HCT116 (cell line): ENCODE results near the gene DHX36. TPM values are rescaled to one million over a fixed set of nuclear protein-coding genes. Genes with fewer than 3 reads are reported as not detected.

Experiments used
- ATAC-seq: fragments of 200-7000 bp; cut with Tn5 transposase; 2 replicates; pipeline ENCODE4 v1.9.1; 2020; ENCODE audit warnings: mild to moderate bottlenecking, moderate library complexity
- BruUV-seq: library from RNA; stranded (reverse); fragments of 400-500 nt; replicated peaks from 2 replicates; lab custom pipeline; 2021; lab: Mats Ljungman, UMichigan
- CTCF ChIA-PET: fragments of 300-600 bp; sonication (Branson Sonifier 250); formaldehyde crosslinking; loops from one replicate; lab custom pipeline; 2021; ENCODE audit warnings: antibody characterized with exemption; lab: Charles Lee
- POLR2A ChIA-PET: fragments of 300-600, 350-600 bp; sonication (Branson Sonifier 250); formaldehyde crosslinking; loops from one replicate; lab custom pipeline; 2021; ENCODE audit warnings: antibody characterized with exemption; lab: Charles Lee
- RAD21 ChIA-PET, 2 experiments: fragments of 300-600 bp; sonication (Branson Sonifier 250); formaldehyde crosslinking; loops; one replicate each; lab custom pipeline; 2023; ENCODE audit warnings: low total read pairs in 2 of 2; ENCODE audit not compliant: uncharacterized antibody in 2 of 2, unreplicated experiment in 2 of 2, low non-redundant PET in 1 of 2; lab: Charles Lee
- DNase-seq: peaks from one replicate; pipeline ENCODE4 v3.0.0-alpha.2; 2010; ENCODE audit warnings: low read depth, low spot score
- H2AFZ ChIP-seq: fragments of 200-600 bp; shearing (Covaris generic), sonication (generic); 2 replicates; pipeline ENCODE4 v1.6.1; 2017; ENCODE audit warnings: low read depth, mixed run types, mixed read lengths, antibody characterized with exemption, low read length; ENCODE audit not compliant: poor library complexity, severe bottlenecking
- H3K27ac ChIP-seq: 2 replicates; pipeline ENCODE4 v1.5.1; 2012; ENCODE audit warnings: low read depth, low read length
- H3K27me3 ChIP-seq: fragments of 200-600 bp; sonication (generic); 2 replicates; pipeline ENCODE4 v1.6.1; 2016; ENCODE audit warnings: mixed run types, low read length, mixed read lengths; ENCODE audit not compliant: insufficient read depth
- H3K36me3 ChIP-seq, 2 experiments: fragments of 200-500 bp in 1 of 2; fragments of 200-600 bp in 1 of 2; sonication (Bioruptor generic) in 1 of 2; sonication (generic) in 1 of 2; 2 replicates each; pipeline versions ENCODE4 v1.5.1 to v1.6.1; 2014 to 2016; ENCODE audit warnings: low read length in 2 of 2, inconsistent platforms in 1 of 2, mixed read lengths in 1 of 2, mixed run types in 1 of 2; ENCODE audit not compliant: insufficient read depth in 2 of 2, control insufficient read depth in 1 of 2
- H3K4me1 ChIP-seq, 2 experiments: fragments of 200-600 bp in 1 of 2; sonication (generic) in 1 of 2; 2 replicates each; pipeline versions ENCODE4 v1.5.1 to v1.6.1; 2012 to 2017; ENCODE audit warnings: low read length in 2 of 2, inconsistent platforms in 1 of 2, mild to moderate bottlenecking in 1 of 2, mixed read lengths in 1 of 2, mixed run types in 1 of 2, moderate library complexity in 1 of 2; ENCODE audit not compliant: insufficient read depth in 2 of 2, control insufficient read depth in 1 of 2
- H3K4me2 ChIP-seq: fragments of 200-600 bp; sonication (generic); 2 replicates; pipeline ENCODE4 v1.6.1; 2017; ENCODE audit warnings: mixed run types, low read length, mixed read lengths
- H3K4me3 ChIP-seq, 2 experiments: fragments of 200-600 bp in 1 of 2; sonication (generic) in 1 of 2; replicated peaks in 1 of 2; 2 replicates each; pipeline ENCODE4 v1.5.1; 2011 to 2016; ENCODE audit warnings: low read length in 2 of 2, control low read depth in 1 of 2, low read depth in 1 of 2, mild to moderate bottlenecking in 1 of 2, mixed read lengths in 1 of 2, mixed run types in 1 of 2
- H3K79me2 ChIP-seq: fragments of 200-600 bp; sonication (generic); 2 replicates; pipeline ENCODE4 v1.6.1; 2017; ENCODE audit warnings: mild to moderate bottlenecking, mixed run types, low read length, moderate library complexity, mixed read lengths; ENCODE audit not compliant: insufficient read depth
- H3K9ac ChIP-seq: fragments of 200-600 bp; sonication (generic); 2 replicates; pipeline ENCODE4 v1.6.1; 2016; ENCODE audit warnings: low read length, mixed read lengths
- H3K9me2 ChIP-seq: fragments of 200-600 bp; sonication (generic), shearing (Covaris generic); 2 replicates; pipeline ENCODE4 v1.6.1; 2017; ENCODE audit warnings: mixed run types, mild to moderate bottlenecking, moderate library complexity; ENCODE audit not compliant: insufficient read depth
- H3K9me3 ChIP-seq, 2 experiments: fragments of 200-500 bp in 1 of 2; fragments of 200-600 bp in 1 of 2; sonication (Bioruptor generic) in 1 of 2; sonication (generic) in 1 of 2; 2 replicates each; pipeline ENCODE4 v1.6.1; 2014 to 2017; ENCODE audit warnings: low read length in 2 of 2, mixed read lengths in 2 of 2, inconsistent platforms in 1 of 2, low read depth in 1 of 2, mild to moderate bottlenecking in 1 of 2, mixed run types in 1 of 2, moderate library complexity in 1 of 2; ENCODE audit not compliant: control insufficient read depth in 1 of 2, insufficient read depth in 1 of 2
- H4K20me1 ChIP-seq: fragments of 200-600 bp; sonication (generic), shearing (Covaris generic); 2 replicates; pipeline ENCODE4 v1.6.1; 2017; ENCODE audit warnings: mixed run types, mild to moderate bottlenecking, moderate library complexity; ENCODE audit not compliant: insufficient read depth
- CEBPB ChIP-seq: IDR thresholded peaks from 2 replicates; pipeline ENCODE4 v1.6.1; 2012; ENCODE audit warnings: low read depth
- CTCF ChIP-seq, 3 experiments: fragments of 200-600 bp in 1 of 3; sonication (generic) in 1 of 3; IDR thresholded peaks in 2 of 3; conservative IDR thresholded peaks in 1 of 3; 2 replicates each; pipeline ENCODE4 v1.5.1; 2012 to 2017; ENCODE audit warnings: low read depth in 2 of 3, low read length in 2 of 3, antibody characterized with exemption in 1 of 3, borderline replicate concordance in 1 of 3, control low read depth in 1 of 3, mild to moderate bottlenecking in 1 of 3, mixed read lengths in 1 of 3, mixed run types in 1 of 3, moderate library complexity in 1 of 3; ENCODE audit not compliant: insufficient read depth in 1 of 3
- EGR1 ChIP-seq: IDR thresholded peaks from 2 replicates; pipeline ENCODE4 v1.6.1; 2012; ENCODE audit warnings: low read depth
- ELF1 ChIP-seq: IDR thresholded peaks from 2 replicates; pipeline ENCODE4 v1.6.1; 2012; ENCODE audit warnings: low read depth, borderline replicate concordance
- EZH2phosphoT487 ChIP-seq: fragments of 200-600 bp; IDR thresholded peaks from 2 replicates; pipeline ENCODE4 v1.6.1; 2018; ENCODE audit warnings: antibody characterized with exemption, borderline replicate concordance
- FOSL1 ChIP-seq: IDR thresholded peaks from 2 replicates; pipeline ENCODE4 v1.6.1; 2012; ENCODE audit warnings: low read depth
- JUND ChIP-seq: IDR thresholded peaks from 2 replicates; pipeline ENCODE4 v1.6.1; 2012
- MAX ChIP-seq: IDR thresholded peaks from 2 replicates; pipeline ENCODE4 v1.6.1; 2012
- POLR2AphosphoS5 ChIP-seq: IDR thresholded peaks from 2 replicates; pipeline ENCODE4 v1.6.1; 2011; ENCODE audit warnings: mild to moderate bottlenecking, low read depth, low read length, moderate library complexity
- RAD21 ChIP-seq: IDR thresholded peaks from 2 replicates; pipeline ENCODE4 v1.6.1; 2012; ENCODE audit warnings: low read depth, mild to moderate bottlenecking
- REST ChIP-seq: IDR thresholded peaks from 2 replicates; pipeline ENCODE4 v1.6.1; 2012; ENCODE audit warnings: low read depth
- SIN3A ChIP-seq: IDR thresholded peaks from 2 replicates; pipeline ENCODE4 v1.6.1; 2012; ENCODE audit warnings: low read depth
- SP1 ChIP-seq: IDR thresholded peaks from 2 replicates; pipeline ENCODE4 v1.6.1; 2012; ENCODE audit warnings: low read depth
- YY1 ChIP-seq: IDR thresholded peaks from 2 replicates; pipeline ENCODE4 v1.6.1; 2011; ENCODE audit warnings: low read length, low read depth, moderate library complexity, mild to moderate bottlenecking; ENCODE audit not compliant: insufficient replicate concordance; ENCODE audit errors: extremely low read depth
- ZNF274 ChIP-seq: fragments of 200-500 bp; sonication (Bioruptor generic); IDR thresholded peaks from 2 replicates; pipeline ENCODE4 v1.6.1; 2014; ENCODE audit warnings: mild to moderate bottlenecking, low read depth, low read length, inconsistent platforms
- intact Hi-C: fragments of 100-400 bp; cut with micrococcal nuclease; formaldehyde crosslinking; loops from 2 replicates; pipeline ENCODE4 v1.10.0; 2022
- total RNA-seq: library from RNA; stranded (reverse); gene quantifications from one replicate; pipeline ENCODE4 v1.2.1, GENCODE V29; 2021; ENCODE audit not compliant: unreplicated experiment

The DHX36 gene
- total RNA-seq, 1 experiment from 2014 or later = 49.9 TPM

GRCh38 chr3:154307363-154307762 lies 16.9 kb downstream of the DHX36 start:
- H3K9ac ChIP-seq = no peak overlapping the region
- BruUV-seq = no TSS peak
- H2AFZ ChIP-seq = no peak overlapping the region
- no peak overlapping the region for H3K4me3 ChIP-seq
- peaks cover 12% of the 10 kb centered on the region for H4K20me1 ChIP-seq
- no peaks in the 10 kb centered on the region for H3K4me1 ChIP-seq
- no peak for ATAC-seq
- TF ChIP-seq SIN3A = no peak
- TF ChIP-seq YY1 = no peak
- no peak for TF ChIP-seq ZNF274
- no peak for TF ChIP-seq CTCF (IDR thresholded peaks at IDR 0.05 in 2 of 3, conservative IDR thresholded peaks at IDR 0.05 in 1 of 3; ENCODE audit: borderline replicate concordance in 1 of 3, insufficient read depth in 1 of 3, low read depth in 2 of 3, low read length in 2 of 3)
- TF ChIP-seq EGR1 = no peak
- H3K4me2 ChIP-seq = no peak overlapping the region
- H3K27me3 ChIP-seq = no peaks in the 10 kb centered on the region
- no peaks in the 10 kb centered on the region for H3K9me2 ChIP-seq
- H3K9me3 ChIP-seq = no peaks in the 10 kb centered on the region
- intact Hi-C loops = no loop called here
- H3K27ac ChIP-seq = no peak overlapping the region
- no peak for DNase-seq
- CTCF ChIA-PET = no interaction called here
- RAD21 ChIA-PET = no interaction called here
- POLR2A ChIA-PET = no interaction called here
- H3K36me3 ChIP-seq = peaks cover 36 to 47% of the 10 kb centered on the region in 2 experiments
- peaks cover 55% of the 10 kb centered on the region for H3K79me2 ChIP-seq

GRCh38 chr3:154304936-154305335 lies 19.4 kb downstream of the DHX36 start:
- Histone ChIP-seq H2AFZ (no peak overlapping the region), H3K4me3 (no peak overlapping the region), H3K4me1 (no peaks in the 10 kb centered on the region), H3K9me2 (no peaks in the 10 kb centered on the region), H3K9ac (no peak overlapping the region), H3K4me2 (no peak overlapping the region), H3K27ac (no peak overlapping the region), H3K9me3 (no peaks in the 10 kb centered on the region), H3K27me3 (no peaks in the 10 kb centered on the region), H3K36me3 (peaks cover 46 to 48% of the 10 kb centered on the region in 2 experiments), H4K20me1 (no peaks in the 10 kb centered on the region; the same call in none of the 2 replicates), H3K79me2 (peaks cover 41% of the 10 kb centered on the region)
- RAD21 ChIA-PET = no interaction called here
- no peak for DNase-seq
- intact Hi-C loops = no loop called here
- POLR2A ChIA-PET = no interaction called here
- ATAC-seq = no peak
- no TSS peak for BruUV-seq
- CTCF ChIA-PET = no interaction called here
- TF ChIP-seq EZH2phosphoT487 (no peak), REST (no peak), JUND (no peak), SP1 (no peak), FOSL1 (no peak), CEBPB (no peak), MAX (no peak), POLR2AphosphoS5 (no peak), SIN3A (no peak), RAD21 (no peak), ELF1 (no peak)
